Neuronal stem cell (in vitro differentiated cells): ENCODE results near the gene PTPRM.
A peak's percentile ranks its signal among the peaks of the same experiment; 100 is the strongest.

ENCODE experiments used
- DNase-seq: peaks from one replicate; pipeline ENCODE4 v3.0.0-alpha.2; 2013; ENCODE audit warnings: low spot score
- H2AFZ ChIP-seq: one replicate; pipeline ENCODE4 v1.6.1; 2013; ENCODE audit warnings: mild to moderate bottlenecking, low read length, inconsistent platforms
- H2AK5ac ChIP-seq: 2 replicates; pipeline ENCODE4 v1.6.1; 2013; ENCODE audit warnings: low read depth, mild to moderate bottlenecking, inconsistent platforms, low read length, moderate library complexity, mixed read lengths
- H2BK120ac ChIP-seq: 2 replicates; pipeline ENCODE4 v1.6.1; 2013; ENCODE audit warnings: low read depth, mild to moderate bottlenecking, inconsistent platforms, low read length, moderate library complexity, mixed read lengths
- H2BK12ac ChIP-seq: one replicate; pipeline ENCODE4 v1.6.1; 2013; ENCODE audit warnings: low read length, inconsistent platforms
- H2BK15ac ChIP-seq: 2 replicates; pipeline ENCODE4 v1.6.1; 2013; ENCODE audit warnings: mild to moderate bottlenecking, low read length, inconsistent platforms, mixed read lengths
- H2BK5ac ChIP-seq: one replicate; pipeline ENCODE4 v1.6.1; 2013; ENCODE audit warnings: inconsistent platforms, mild to moderate bottlenecking, low read length, moderate library complexity
- H3K14ac ChIP-seq: one replicate; pipeline ENCODE4 v1.6.1; 2013; ENCODE audit warnings: low read length, inconsistent platforms
- H3K18ac ChIP-seq: 2 replicates; pipeline ENCODE4 v1.6.1; 2013; ENCODE audit warnings: low read length, inconsistent platforms
- H3K23ac ChIP-seq: 2 replicates; pipeline ENCODE4 v1.6.1; 2013; ENCODE audit warnings: low read depth, mild to moderate bottlenecking, mixed read lengths, low read length, inconsistent platforms; ENCODE audit not compliant: poor library complexity
- H3K27ac ChIP-seq: replicated peaks from 3 replicates; pipeline ENCODE4 v1.5.1; 2013; ENCODE audit warnings: low read length, inconsistent platforms
- H3K27me3 ChIP-seq, 3 experiments: 2 replicates each; pipeline ENCODE4 v1.6.1; 2013; ENCODE audit warnings: low read length in 3 of 3, mild to moderate bottlenecking in 2 of 3, inconsistent platforms in 1 of 3, low read depth in 1 of 3, mixed read lengths in 1 of 3, moderate library complexity in 1 of 3; ENCODE audit not compliant: control insufficient read depth in 3 of 3, insufficient read depth in 3 of 3
- H3K36me3 ChIP-seq, 2 donors: replicated peaks in 1 of 2; 2 replicates each; pipeline ENCODE4 v1.6.1; 2013; ENCODE audit warnings: low read length in 2 of 2; ENCODE audit not compliant: control insufficient read depth in 2 of 2, insufficient read depth in 2 of 2
- H3K4ac ChIP-seq: 2 replicates; pipeline ENCODE4 v1.6.1; 2013; ENCODE audit warnings: inconsistent platforms, mild to moderate bottlenecking, low read length, moderate library complexity
- H3K4me1 ChIP-seq, 2 donors: 1 replicate in 1 of 2; 2 replicates in 1 of 2; pipeline ENCODE4 v1.6.1; 2013; ENCODE audit warnings: low read length in 2 of 2, low read depth in 1 of 2; ENCODE audit not compliant: control insufficient read depth in 2 of 2, insufficient read depth in 1 of 2
- H3K4me2 ChIP-seq: one replicate; pipeline ENCODE4 v1.6.1; 2013; ENCODE audit warnings: mild to moderate bottlenecking, low read length, inconsistent platforms; ENCODE audit not compliant: insufficient read depth, poor library complexity, severe bottlenecking
- H3K4me3 ChIP-seq, 2 donors: 2 replicates each; pipeline ENCODE4 v1.5.1; 2013; ENCODE audit warnings: low read length in 2 of 2, mild to moderate bottlenecking in 2 of 2, inconsistent platforms in 1 of 2, moderate library complexity in 1 of 2
- H3K79me1 ChIP-seq: one replicate; pipeline ENCODE4 v1.6.1; 2013; ENCODE audit warnings: low read depth, mild to moderate bottlenecking, inconsistent platforms, low read length, moderate library complexity
- H3K9ac ChIP-seq: one replicate; pipeline ENCODE4 v1.6.1; 2013; ENCODE audit warnings: mild to moderate bottlenecking, low read depth, low read length, inconsistent platforms; ENCODE audit not compliant: poor library complexity
- H3K9me3 ChIP-seq, 2 donors: replicated peaks in 1 of 2; 2 replicates each; pipeline versions ENCODE3 to v1.6.1; 2013; ENCODE audit warnings: low read length in 2 of 2, mild to moderate bottlenecking in 2 of 2, inconsistent platforms in 1 of 2, low read depth in 1 of 2, mixed read lengths in 1 of 2, moderate library complexity in 1 of 2; ENCODE audit not compliant: control insufficient read depth in 2 of 2, insufficient read depth in 1 of 2
- H4K8ac ChIP-seq: one replicate; pipeline ENCODE4 v1.6.1; 2013; ENCODE audit warnings: low read depth, mild to moderate bottlenecking, inconsistent platforms, low read length, moderate library complexity
- H4K91ac ChIP-seq: one replicate; pipeline ENCODE4 v1.6.1; 2013; ENCODE audit warnings: low read length, low read depth, mild to moderate bottlenecking, inconsistent platforms; ENCODE audit not compliant: poor library complexity
- WGBS, 2 donors: extraction: QIAGEN DNeasy Blood & Tissue Kit; methylation state at CpG; one replicate each; pipeline ENCODE4 v1.1.7; 2013; ENCODE audit warnings: missing lambda C conversion rate in 2 of 2, mixed read lengths in 1 of 2; ENCODE audit not compliant: insufficient read length in 2 of 2, insufficient replicate concordance in 1 of 2; ENCODE audit errors: extremely low coverage in 2 of 2; 5-methylcytosine and 5-hydroxymethylcytosine counted together

PTPRM gene

DNA sequence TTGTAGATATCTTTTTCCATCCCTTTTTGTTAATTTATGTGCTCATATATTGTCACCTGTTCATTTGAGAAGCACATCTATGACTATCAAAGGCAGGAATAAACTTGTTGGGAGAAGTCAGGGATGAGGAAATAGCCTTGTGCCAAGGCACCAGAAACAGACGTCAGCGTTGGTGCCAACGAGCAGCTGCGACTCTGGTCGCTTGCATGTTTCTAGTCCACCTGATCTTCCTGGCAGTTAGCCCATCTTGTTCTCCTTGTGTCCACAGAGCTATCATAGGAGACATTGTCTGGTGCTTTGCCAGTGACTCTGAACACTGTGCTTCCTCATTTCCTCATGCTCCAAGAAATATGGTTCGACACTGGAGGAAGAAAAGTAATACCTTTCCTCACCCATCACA lies 374.4 kb downstream of the PTPRM start:
- Histone ChIP-seq H3K4me2 (no peak overlapping the region), H3K36me3 (no peaks in the 10 kb centered on the region), H2BK12ac (no peak overlapping the region), H4K8ac (no peak overlapping the region), H3K79me1 (no peaks in the 10 kb centered on the region), H3K14ac (no peak overlapping the region), H3K4ac (no peak overlapping the region), H2BK5ac (no peak overlapping the region), H2AFZ (no peak overlapping the region), H3K23ac (no peak overlapping the region), H3K4me1 (peaks cover 0 to 1% of the 10 kb centered on the region in 2 donors), H3K9me3 (peaks cover 0 to 2% of the 10 kb centered on the region in 2 donors), H3K27ac (no peak overlapping the region), H3K27me3 (no peaks in the 10 kb centered on the region), H3K18ac (no peak overlapping the region), H3K9ac (no peak overlapping the region), H2BK120ac (no peak overlapping the region), H2BK15ac (no peak overlapping the region), H4K91ac (no peak overlapping the region), H2AK5ac (no peak overlapping the region), H3K4me3 (no peak overlapping the region)
- no peak for DNase-seq
- no CpG with 5 or more reads among the region's 6 CpGs for whole genome bisulfite sequencing, 2 donors

DNA sequence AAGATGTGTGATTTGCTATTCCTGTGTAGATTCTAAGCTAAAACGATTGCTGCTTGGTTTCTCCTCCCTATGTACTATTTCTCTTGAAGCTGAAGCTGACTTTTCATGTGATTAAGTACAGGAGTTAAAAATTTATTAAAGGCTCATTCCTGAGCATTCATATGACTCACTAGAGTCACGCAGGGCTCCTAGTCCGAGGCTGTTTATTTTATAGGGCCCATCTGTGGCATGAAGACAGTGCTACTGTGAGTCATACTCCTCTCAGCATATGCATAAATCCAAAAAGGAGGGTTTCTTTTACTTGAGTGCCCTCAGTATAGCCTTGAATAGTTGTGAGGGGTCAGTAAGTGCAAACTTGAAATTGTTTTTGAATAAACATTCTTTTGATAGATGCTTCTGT lies 378.8 kb downstream of the PTPRM start:
- no CpG with 5 or more reads among the region's 3 CpGs for WGBS, 2 donors

DNA sequence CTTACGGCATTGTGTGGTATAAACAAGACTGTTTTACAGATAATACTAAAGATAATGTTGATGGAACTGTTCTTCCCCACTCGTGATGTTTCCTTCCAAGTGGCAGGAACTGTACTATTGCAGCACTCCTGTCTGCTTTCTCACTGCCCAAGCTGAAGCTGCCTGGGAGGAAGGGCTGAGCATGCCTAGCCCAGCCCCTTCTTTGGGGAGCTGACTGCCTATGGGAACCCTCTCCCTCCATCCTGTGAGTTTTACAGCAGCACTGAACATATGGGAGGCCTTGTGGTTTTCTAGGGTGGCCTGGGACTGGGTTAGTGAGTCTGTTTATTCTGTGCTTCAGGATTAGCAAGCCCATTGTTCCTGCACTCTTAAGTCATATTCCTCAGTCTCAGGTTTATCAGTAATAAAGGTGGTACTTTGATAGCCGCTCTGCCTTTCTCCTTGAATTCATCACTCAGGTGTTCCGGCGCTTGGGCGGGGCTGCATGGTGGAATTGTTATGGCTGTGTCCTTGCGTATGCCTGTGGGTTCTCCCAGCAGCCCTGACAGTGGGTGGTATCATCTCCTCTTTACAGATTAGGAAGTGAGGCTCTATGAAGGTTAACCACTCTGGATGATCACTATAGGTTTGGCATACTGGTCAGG lies 379.7 kb downstream of the PTPRM start:
- H3K9me3 ChIP-seq = no peaks in the 10 kb centered on the region
- no peak for DNase-seq
- WGBS, 2 donors = no CpG with 5 or more reads among the region's 7 CpGs
- no peak overlapping the region for H2BK12ac ChIP-seq
- H3K4me3 ChIP-seq = peak overlapping the region in 1 of 2 donors; percentile 24
- no peak overlapping the region for H4K91ac ChIP-seq
- no peak overlapping the region for H3K4ac ChIP-seq
- peak overlapping the region; percentile 1 for H3K18ac ChIP-seq
- H3K27me3 ChIP-seq = no peaks in the 10 kb centered on the region
- peak overlapping the region; percentile 80 for H2AFZ ChIP-seq
- no peak overlapping the region for H2AK5ac ChIP-seq
- H4K8ac ChIP-seq = no peak overlapping the region
- H3K14ac ChIP-seq = no peak overlapping the region
- no peak overlapping the region for H3K9ac ChIP-seq
- H2BK15ac ChIP-seq = no peak overlapping the region
- no peaks in the 10 kb centered on the region for H3K4me1 ChIP-seq
- no peak overlapping the region for H3K4me2 ChIP-seq
- no peaks in the 10 kb centered on the region for H3K36me3 ChIP-seq
- H3K23ac ChIP-seq = no peak overlapping the region
- no peak overlapping the region for H2BK5ac ChIP-seq
- no peak overlapping the region for H3K27ac ChIP-seq
- no peaks in the 10 kb centered on the region for H3K79me1 ChIP-seq
- no peak overlapping the region for H2BK120ac ChIP-seq

More for the DNA sequence above, 378.8 kb downstream of the PTPRM start:
- Histone ChIP-seq H4K8ac (no peak overlapping the region), H3K36me3 (no peaks in the 10 kb centered on the region), H3K27me3 (no peaks in the 10 kb centered on the region), H2AK5ac (no peak overlapping the region), H2AFZ (peak overlapping the region; percentile 80), H3K4me3 (no peak overlapping the region), H2BK15ac (no peak overlapping the region), H2BK12ac (no peak overlapping the region), H3K18ac (no peak overlapping the region), H3K23ac (no peak overlapping the region), H3K9me3 (no peaks in the 10 kb centered on the region), H2BK5ac (no peak overlapping the region), H3K4ac (no peak overlapping the region), H3K14ac (no peak overlapping the region), H3K4me1 (no peaks in the 10 kb centered on the region), H3K79me1 (no peaks in the 10 kb centered on the region), H2BK120ac (no peak overlapping the region), H3K9ac (no peak overlapping the region), H3K27ac (no peak overlapping the region), H4K91ac (no peak overlapping the region), H3K4me2 (no peak overlapping the region)
- no peak for DNase-seq

DNA sequence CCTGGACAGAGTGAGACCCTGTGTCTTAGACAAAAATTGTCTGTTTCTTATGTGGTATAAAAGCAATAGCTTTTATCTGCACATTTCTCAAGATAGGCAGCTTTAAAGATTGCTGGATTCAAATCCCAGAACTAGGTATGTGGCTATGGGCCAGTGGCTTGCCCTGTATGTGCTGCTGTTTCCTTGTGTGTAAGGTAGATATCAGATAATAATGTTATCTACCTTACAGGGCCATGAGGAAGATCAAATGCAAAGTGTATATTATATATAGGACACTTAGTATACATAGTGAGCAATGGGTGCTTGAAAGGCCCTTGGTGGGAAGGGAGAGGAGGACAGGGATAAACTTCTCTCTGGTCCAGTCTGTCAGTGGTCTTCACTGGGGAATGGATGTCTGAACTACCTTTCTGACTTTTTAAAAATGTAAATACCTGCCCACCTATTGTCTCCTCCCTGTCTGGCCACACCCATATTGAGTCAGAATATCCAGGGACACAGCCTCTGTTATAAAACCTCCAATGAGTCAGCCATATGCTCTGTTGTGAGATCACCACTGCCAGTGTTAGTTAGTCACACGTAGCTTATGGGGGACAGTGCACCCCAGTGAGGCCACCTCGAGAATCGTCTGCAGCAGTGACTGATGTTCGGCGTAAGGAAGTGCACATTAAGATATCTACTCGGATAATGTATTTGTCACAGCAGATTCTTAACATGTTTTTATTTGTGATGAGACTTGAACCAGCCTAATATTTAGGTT lies 383.4 kb downstream of the PTPRM start:
- Histone ChIP-seq H3K18ac (no peak overlapping the region), H3K27ac (no peak overlapping the region), H3K36me3 (no peaks in the 10 kb centered on the region), H3K4me2 (no peak overlapping the region), H4K8ac (no peak overlapping the region), H2BK15ac (no peak overlapping the region), H4K91ac (no peak overlapping the region), H2BK12ac (no peak overlapping the region), H2AK5ac (no peak overlapping the region), H2BK5ac (no peak overlapping the region), H3K79me1 (no peaks in the 10 kb centered on the region), H3K9ac (no peak overlapping the region), H2BK120ac (no peak overlapping the region), H3K14ac (no peak overlapping the region), H3K4me3 (no peak overlapping the region), H3K23ac (no peak overlapping the region), H3K27me3 (no peaks in the 10 kb centered on the region), H3K9me3 (no peaks in the 10 kb centered on the region), H3K4ac (no peak overlapping the region), H2AFZ (no peak overlapping the region), H3K4me1 (no peaks in the 10 kb centered on the region)
- no CpG with 5 or more reads among the region's 6 CpGs for WGBS, 2 donors
- no peak for DNase-seq
